ENCODE measurements around the gene STXBP2. TPM values are rescaled to one million over a fixed set of nuclear protein-coding genes. Genes with fewer than 3 reads are reported as not detected.

STXBP2 gene
- total RNA-seq, result 10 to 100 TPM; 13.5 to 18.2 TPM
- long read RNA-seq, transcript STXBP2-201 (19 exons, 1,876 nt), result major isoform, 12 of 13 reads
- long read RNA-seq, partial matches to known transcripts, result 0 of 13 reads
- long read RNA-seq, other reads (novel, unspliced or antisense), result 1 of 13 reads

- ATAC-seq (peak; percentile 88 to 93), DNase-seq (peak; percentile 64)
- intact Hi-C loops (cut with DNase I), result no loop called here
Measured at GRCh38 chr19:7636691-7637373, at the start of gene STXBP2. TSS of gene STXBP2 (plus strand) at chr19:7637110. CDS start at chr19:7637150, 40 bp downstream.

- ATAC-seq (no peak), DNase-seq (no peak)
- intact Hi-C loops (cut with DNase I), result no loop called here
Measured at GRCh38 chr19:7589822-7590221, 47.1 kb upstream of the STXBP2 start.

GRCh38 chr19:7590256-7590655, 46.7 kb upstream of the STXBP2 start:
- ATAC-seq (no peak), DNase-seq (no peak)
- intact Hi-C loops (cut with DNase I), result no loop called here

- DNase-seq (no peak), ATAC-seq (peak; percentile 41 to 78)
Measured at GRCh38 chr19:7595466-7596133, 41.3 kb upstream of the STXBP2 start, which contains the start of gene CAMSAP3. TSS of gene CAMSAP3 (plus strand) at chr19:7595863. CDS start at chr19:7596003, 140 bp downstream.

GRCh38 chr19:7596211-7596937, 40.5 kb upstream of the STXBP2 start:
- no peak for ATAC-seq
- intact Hi-C loops (cut with DNase I), result no loop called here
- DNase-seq, result no peak

More at GRCh38 chr19:7595466-7596133, 41.3 kb upstream of the STXBP2 start, which contains the start of gene CAMSAP3:
- intact Hi-C loops (cut with DNase I), result no loop called here

- intact Hi-C loops (cut with DNase I), result no loop called here
Measured at GRCh38 chr19:7597689-7598088, 39.2 kb upstream of the STXBP2 start.

GRCh38 chr19:7598180-7598579, 38.7 kb upstream of the STXBP2 start:
- no peak for ATAC-seq
- intact Hi-C loops (cut with DNase I), result no loop called here
- DNase-seq, result no peak

More at GRCh38 chr19:7597689-7598088, 39.2 kb upstream of the STXBP2 start:
- no peak for DNase-seq
- no peak for ATAC-seq

GRCh38 chr19:7600721-7601120, 36.2 kb upstream of the STXBP2 start:
- ATAC-seq (no peak), DNase-seq (no peak)
- intact Hi-C loops (cut with DNase I), result no loop called here

GRCh38 chr19:7602240-7602934, 34.5 kb upstream of the STXBP2 start:
- DNase-seq (no peak), ATAC-seq (peak in 1 of 2 donors; percentile 17)
- intact Hi-C loops (cut with DNase I), result no loop called here

- intact Hi-C loops (cut with DNase I), result no loop called here
- DNase-seq (no peak), ATAC-seq (peak in 1 of 2 donors; percentile 30)
Measured at GRCh38 chr19:7602935-7603497, 33.9 kb upstream of the STXBP2 start.

- intact Hi-C loops (cut with DNase I), result no loop called here
- ATAC-seq (no peak), DNase-seq (no peak)
Measured at GRCh38 chr19:7603919-7604318, 33.0 kb upstream of the STXBP2 start.

- DNase-seq, result no peak
- ATAC-seq, result no peak
- intact Hi-C loops (cut with DNase I), result no loop called here
Measured at GRCh38 chr19:7605490-7606222, 31.3 kb upstream of the STXBP2 start.

GRCh38 chr19:7606289-7606688, 30.6 kb upstream of the STXBP2 start:
- DNase-seq (no peak), ATAC-seq (no peak)
- intact Hi-C loops (cut with DNase I), result no loop called here

GRCh38 chr19:7607212-7607873, 29.6 kb upstream of the STXBP2 start:
- intact Hi-C loops (cut with DNase I), result no loop called here
- DNase-seq (no peak), ATAC-seq (no peak)

GRCh38 chr19:7607874-7608560, 28.9 kb upstream of the STXBP2 start:
- intact Hi-C loops (cut with DNase I), result no loop called here
- ATAC-seq (no peak), DNase-seq (no peak)

- intact Hi-C loops (cut with DNase I), result no loop called here
- no peak for DNase-seq
- ATAC-seq, result no peak
Measured at GRCh38 chr19:7610491-7611240, 26.2 kb upstream of the STXBP2 start.

Data from left cardiac atrium (tissue), 4 donors.